OCI-LY3 (cell line): ENCODE data around the gene CPO.

Source experiments
- H2AFZ ChIP-seq: fragments of 200-600, 300-600 bp; shearing (Covaris generic); 2 replicates; pipeline ENCODE4 v1.6.0; 2014; ENCODE audit warnings: antibody characterized with exemption, low read depth, low read length
- H3K27ac ChIP-seq: fragments of 200-600, 300-600 bp; sonication (generic); 2 replicates; pipeline ENCODE4 v1.5.1; 2014; ENCODE audit warnings: mild to moderate bottlenecking, low read length, moderate library complexity, mixed read lengths
- H3K27me3 ChIP-seq: fragments of 200-600, 300-600 bp; sonication (generic); 2 replicates; pipeline ENCODE4 v1.6.1; 2014; ENCODE audit warnings: low read depth, low read length, mixed read lengths
- H3K36me3 ChIP-seq: fragments of 200-600, 300-600 bp; sonication (generic); replicated peaks from 2 replicates; pipeline ENCODE3; 2014; ENCODE audit warnings: low read depth, low read length, mixed read lengths
- H3K4me1 ChIP-seq: fragments of 300-600, 200-600 bp; sonication (generic); 2 replicates; pipeline ENCODE4 v1.6.1; 2014; ENCODE audit warnings: low read length, mixed read lengths
- H3K4me2 ChIP-seq: fragments of 200-600, 300-600 bp; sonication (generic); 2 replicates; pipeline ENCODE4 v1.6.1; 2014; ENCODE audit warnings: low read length, mixed read lengths
- H3K4me3 ChIP-seq: fragments of 300-600, 200-600 bp; sonication (generic); 2 replicates; pipeline ENCODE4 v1.5.1; 2014; ENCODE audit warnings: antibody characterized with exemption, mild to moderate bottlenecking, low read length, moderate library complexity
- H3K79me2 ChIP-seq: fragments of 300-600, 200-600 bp; shearing (Covaris generic); 2 replicates; pipeline ENCODE4 v1.6.1; 2014; ENCODE audit warnings: mild to moderate bottlenecking, low read length, mixed read lengths
- H3K9ac ChIP-seq: fragments of 300-600, 200-600 bp; shearing (Covaris generic); 2 replicates; pipeline ENCODE4 v1.6.0; 2014; ENCODE audit warnings: mild to moderate bottlenecking, low read length, moderate library complexity
- H3K9me3 ChIP-seq: fragments of 200-600, 300-600 bp; shearing (Covaris generic); 2 replicates; pipeline ENCODE4 v1.6.1; 2014; ENCODE audit warnings: low read length, mixed read lengths; ENCODE audit not compliant: insufficient read depth
- H4K20me1 ChIP-seq: fragments of 200-600, 300-600 bp; sonication (generic); 2 replicates; pipeline ENCODE4 v1.6.1; 2016; ENCODE audit warnings: low read length, mixed read lengths; ENCODE audit not compliant: insufficient read depth
- EZH2phosphoT487 ChIP-seq: fragments of 200-600 bp; shearing (Covaris generic); IDR thresholded peaks from 2 replicates; pipeline ENCODE4 v1.6.1; 2018; ENCODE audit warnings: antibody characterized with exemption, mixed run types, low read depth
- TF ChIP-seq, protein P1 (sequence below): fragments of 200-600, 300-600 bp; sonication (generic); IDR thresholded peaks from 2 replicates; pipeline ENCODE4 v1.5.1; 2014; ENCODE audit warnings: antibody characterized with exemption, low read length, low read depth

CPO gene

GRCh38 chr2:206935991-206936842 is 3.1 kb upstream of the CPO start:
- Histone ChIP-seq H3K27me3 (peaks cover 14% of the 10 kb centered on the region; the same call in 1 of the 2 replicates), H4K20me1 (no peaks in the 10 kb centered on the region), H3K79me2 (no peaks in the 10 kb centered on the region), H3K27ac (no peak overlapping the region), H3K4me2 (no peak overlapping the region), H2AFZ (no peak overlapping the region), H3K36me3 (no peaks in the 10 kb centered on the region), H3K9me3 (no peaks in the 10 kb centered on the region), H3K9ac (no peak overlapping the region), H3K4me3 (no peak overlapping the region), H3K4me1 (peaks cover 8% of the 10 kb centered on the region)
- TF ChIP-seq, protein P1, sequence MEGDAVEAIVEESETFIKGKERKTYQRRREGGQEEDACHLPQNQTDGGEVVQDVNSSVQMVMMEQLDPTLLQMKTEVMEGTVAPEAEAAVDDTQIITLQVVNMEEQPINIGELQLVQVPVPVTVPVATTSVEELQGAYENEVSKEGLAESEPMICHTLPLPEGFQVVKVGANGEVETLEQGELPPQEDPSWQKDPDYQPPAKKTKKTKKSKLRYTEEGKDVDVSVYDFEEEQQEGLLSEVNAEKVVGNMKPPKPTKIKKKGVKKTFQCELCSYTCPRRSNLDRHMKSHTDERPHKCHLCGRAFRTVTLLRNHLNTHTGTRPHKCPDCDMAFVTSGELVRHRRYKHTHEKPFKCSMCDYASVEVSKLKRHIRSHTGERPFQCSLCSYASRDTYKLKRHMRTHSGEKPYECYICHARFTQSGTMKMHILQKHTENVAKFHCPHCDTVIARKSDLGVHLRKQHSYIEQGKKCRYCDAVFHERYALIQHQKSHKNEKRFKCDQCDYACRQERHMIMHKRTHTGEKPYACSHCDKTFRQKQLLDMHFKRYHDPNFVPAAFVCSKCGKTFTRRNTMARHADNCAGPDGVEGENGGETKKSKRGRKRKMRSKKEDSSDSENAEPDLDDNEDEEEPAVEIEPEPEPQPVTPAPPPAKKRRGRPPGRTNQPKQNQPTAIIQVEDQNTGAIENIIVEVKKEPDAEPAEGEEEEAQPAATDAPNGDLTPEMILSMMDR = no peak
- TF ChIP-seq EZH2phosphoT487 = no peak

DNA sequence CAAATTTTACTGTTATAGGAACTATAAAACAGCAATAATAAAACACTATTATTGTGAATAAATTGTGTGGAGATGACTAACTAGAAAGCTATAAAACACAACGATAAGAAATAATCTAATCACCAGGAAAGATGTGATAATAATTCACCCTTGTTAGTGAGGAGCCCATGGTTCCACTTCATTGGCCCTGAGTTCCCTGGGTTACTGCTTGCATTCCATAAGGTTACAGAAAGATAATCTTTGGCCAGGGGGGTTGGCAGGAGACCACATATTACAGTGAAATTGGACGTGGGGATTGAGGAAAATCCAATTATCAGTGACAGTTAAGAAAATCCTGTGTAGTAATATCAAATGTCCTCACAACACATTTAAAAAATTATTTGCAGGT is 2.5 kb upstream of the CPO start:
- H3K4me2 ChIP-seq = no peak overlapping the region
- H3K79me2 ChIP-seq = no peaks in the 10 kb centered on the region
- peaks cover 8% of the 10 kb centered on the region for H3K4me1 ChIP-seq
- no peak overlapping the region for H3K4me3 ChIP-seq
- no peaks in the 10 kb centered on the region for H4K20me1 ChIP-seq
- no peaks in the 10 kb centered on the region for H3K36me3 ChIP-seq
- no peak for TF ChIP-seq EZH2phosphoT487
- H3K9me3 ChIP-seq = no peaks in the 10 kb centered on the region
- H2AFZ ChIP-seq = no peak overlapping the region
- H3K9ac ChIP-seq = no peak overlapping the region
- H3K27ac ChIP-seq = no peak overlapping the region
- peaks cover 14% of the 10 kb centered on the region; the same call in 1 of the 2 replicates for H3K27me3 ChIP-seq

GRCh38 chr2:206937555-206937954 is 1.8 kb upstream of the CPO start:
- Histone ChIP-seq H3K9me3 (no peaks in the 10 kb centered on the region), H4K20me1 (no peaks in the 10 kb centered on the region), H3K27ac (no peak overlapping the region), H3K27me3 (peaks cover 14% of the 10 kb centered on the region; the same call in 1 of the 2 replicates), H3K4me1 (peaks cover 8% of the 10 kb centered on the region), H3K36me3 (no peaks in the 10 kb centered on the region), H2AFZ (no peak overlapping the region), H3K4me2 (peak overlapping the region; percentile 42), H3K9ac (no peak overlapping the region), H3K4me3 (no peak overlapping the region), H3K79me2 (no peaks in the 10 kb centered on the region)
- TF ChIP-seq, protein P1 = no peak
- no peak for TF ChIP-seq EZH2phosphoT487

GRCh38 chr2:206940546-206940945 is 1.2 kb downstream of the CPO start:
- H3K27me3 ChIP-seq = peaks cover 18% of the 10 kb centered on the region
- H3K4me1 ChIP-seq = peaks cover 8% of the 10 kb centered on the region
- H3K79me2 ChIP-seq = no peaks in the 10 kb centered on the region
- no peaks in the 10 kb centered on the region for H3K9me3 ChIP-seq
- TF ChIP-seq EZH2phosphoT487 = no peak
- TF ChIP-seq, protein P1 = no peak
- H3K27ac ChIP-seq = no peak overlapping the region
- H2AFZ ChIP-seq = no peak overlapping the region
- no peaks in the 10 kb centered on the region for H3K36me3 ChIP-seq
- H3K9ac ChIP-seq = no peak overlapping the region
- no peaks in the 10 kb centered on the region for H4K20me1 ChIP-seq
- H3K4me3 ChIP-seq = no peak overlapping the region
- H3K4me2 ChIP-seq = no peak overlapping the region
